GM12878 (cell line): ENCODE data around the gene RTCA.

Source experiments
- CREB1 ChIP-seq: IDR thresholded peaks from 2 replicates; pipeline ENCODE4 v1.6.1; 2012; ENCODE audit warnings: low read depth, mild to moderate bottlenecking, inconsistent platforms
- CTCF ChIP-seq, 3 experiments: IDR thresholded peaks in 2 of 3; conservative IDR thresholded peaks in 1 of 3; 2 replicates each; pipeline ENCODE4 v1.5.1; 2011; ENCODE audit warnings: low read depth in 3 of 3, low read length in 3 of 3, mild to moderate bottlenecking in 3 of 3, control low read depth in 2 of 3, moderate library complexity in 2 of 3, inconsistent platforms in 1 of 3, mixed read lengths in 1 of 3; ENCODE audit not compliant: control insufficient read depth in 2 of 3, insufficient read depth in 1 of 3; ENCODE audit errors: extremely low read depth in 1 of 3
- EGR1 ChIP-seq, 2 experiments: IDR thresholded peaks; 1 replicate in 1 of 2; 2 replicates in 1 of 2; pipeline ENCODE4 v1.6.1; 2011 to 2012; ENCODE audit warnings: low read depth in 2 of 2, low read length in 2 of 2, borderline replicate concordance in 1 of 2, mild to moderate bottlenecking in 1 of 2, moderate library complexity in 1 of 2
- EP300 ChIP-seq, 2 experiments: fragments of 150-350 bp in 1 of 2; IDR thresholded peaks; 2 replicates each; pipeline ENCODE4 v1.6.1; 2011 to 2012; ENCODE audit warnings: low read depth in 2 of 2, low read length in 2 of 2, borderline replicate concordance in 1 of 2, improper control_type of control experiment in 1 of 2, inconsistent platforms in 1 of 2; ENCODE audit not compliant: control insufficient read depth in 1 of 2
- EZH2 ChIP-seq: IDR thresholded peaks from 2 replicates; pipeline ENCODE4 v1.6.1; 2012; ENCODE audit warnings: low read depth, mild to moderate bottlenecking, control low read depth, inconsistent platforms, low read length, borderline replicate concordance; ENCODE audit not compliant: control insufficient read depth
- POLR2A ChIP-seq: IDR thresholded peaks from 2 replicates; pipeline ENCODE4 v1.6.1; 2011; ENCODE audit warnings: low read depth, mild to moderate bottlenecking, low read length
- REST ChIP-seq: IDR thresholded peaks from 2 replicates; pipeline ENCODE4 v1.6.1; 2012; ENCODE audit warnings: mild to moderate bottlenecking, low read depth, low read length
- SMAD1 ChIP-seq: fragments of 450-650 bp; IDR thresholded peaks from 2 replicates; pipeline ENCODE4 v1.6.1; 2018; ENCODE audit warnings: mild to moderate bottlenecking, low read depth; ENCODE audit not compliant: partially characterized antibody
- ZBED1 ChIP-seq: IDR thresholded peaks from 2 replicates; pipeline ENCODE4 v1.6.1; 2016; ENCODE audit warnings: borderline replicate concordance
- ZBTB33 ChIP-seq: fragments of 450-650 bp; IDR thresholded peaks from 2 replicates; pipeline ENCODE4 v1.6.1; 2017; ENCODE audit warnings: mild to moderate bottlenecking
- TF ChIP-seq, protein P1 (sequence below): IDR thresholded peaks from 2 replicates; pipeline ENCODE4 v1.6.1; 2012; ENCODE audit warnings: low read depth, low read length, improper control_type of control experiment

GRCh38 chr1:100335436-100335835 is 69.4 kb downstream of the RTCA start:
- no peak for TF ChIP-seq CREB1
- TF ChIP-seq, protein P1, sequence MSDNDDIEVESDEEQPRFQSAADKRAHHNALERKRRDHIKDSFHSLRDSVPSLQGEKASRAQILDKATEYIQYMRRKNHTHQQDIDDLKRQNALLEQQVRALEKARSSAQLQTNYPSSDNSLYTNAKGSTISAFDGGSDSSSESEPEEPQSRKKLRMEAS = no peak
- no peak for TF ChIP-seq EGR1 (IDR thresholded peaks at IDR 0.05; ENCODE audit: borderline replicate concordance in 1 of 2, low read depth in 2 of 2, low read length in 2 of 2)
- no peak for TF ChIP-seq ZBTB33
- no peak for TF ChIP-seq EP300 (IDR thresholded peaks at IDR 0.05; ENCODE audit: borderline replicate concordance in 1 of 2, control insufficient read depth in 1 of 2, low read depth in 2 of 2, low read length in 2 of 2)
- no peak for TF ChIP-seq POLR2A
- TF ChIP-seq CTCF (IDR thresholded peaks at IDR 0.05 in 2 of 3, conservative IDR thresholded peaks at IDR 0.05 in 1 of 3; ENCODE audit: control insufficient read depth in 2 of 3, extremely low read depth in 1 of 3, insufficient read depth in 1 of 3, low read depth in 3 of 3, low read length in 3 of 3) = no peak
- no peak for TF ChIP-seq SMAD1
- no peak for TF ChIP-seq EZH2
- no peak for TF ChIP-seq ZBED1
- no peak for TF ChIP-seq REST
